ENCODE data around the gene GALK2.
"Not testable (repeated sequence)": the region's sequence is repeated elsewhere in the genome, so short reads cannot be mapped to it uniquely, and the experiment has no call there.

Gene GALK2

DNA sequence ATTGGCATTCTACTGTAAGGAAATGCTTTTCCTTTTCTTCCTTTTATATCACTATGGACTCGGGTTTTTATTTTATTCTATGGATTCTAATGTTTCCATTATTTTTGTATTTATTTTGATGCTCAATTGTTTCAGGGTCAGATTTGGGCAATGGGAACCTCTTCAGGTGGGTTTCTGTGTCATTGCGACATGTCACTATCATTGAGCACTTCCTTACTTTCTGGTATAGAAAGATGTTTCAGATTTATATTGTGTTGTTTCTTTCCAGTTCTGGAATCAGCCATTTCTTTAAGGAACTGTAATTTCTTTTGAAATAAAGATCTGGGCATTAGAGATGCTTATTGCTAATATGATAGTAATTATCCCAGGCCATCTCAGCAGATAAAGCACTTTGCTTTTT lies 21.8 kb downstream of the GALK2 start:
- Histone ChIP-seq H3K36me3 (ENCODE audit: insufficient read depth) (no peaks in the 10 kb centered on the region), H3K79me2 (ENCODE audit: insufficient read depth, low read depth) (peaks cover 3% of the 10 kb centered on the region; the same call in 1 of the 2 replicates), H3K27ac (no peak overlapping the region), H4K20me1 (ENCODE audit: insufficient read depth) (no peaks in the 10 kb centered on the region), H3K27me3 (ENCODE audit: insufficient read depth, low read depth) (no peaks in the 10 kb centered on the region), H2AFZ (ENCODE audit: low read depth) (no peak overlapping the region), H3K9ac (no peak overlapping the region), H3K4me1 (ENCODE audit: low read depth, poor library complexity, severe bottlenecking) (no peaks in the 10 kb centered on the region), H3K4me3 (IDR thresholded peaks at IDR 0.05; ENCODE audit: insufficient read depth, low read depth, low read length) (no peak overlapping the region), H3K4me2 (no peak overlapping the region)
- TF ChIP-seq CTCF (conservative IDR thresholded peaks at IDR 0.05; ENCODE audit: low read depth, low read length) = no peak

GRCh38 chr15:49196856-49197255 lies 26.8 kb downstream of the GALK2 start:
- Histone ChIP-seq H3K27ac (no peak overlapping the region), H3K4me3 (IDR thresholded peaks at IDR 0.05; ENCODE audit: insufficient read depth, low read depth, low read length) (no peak overlapping the region), H2AFZ (ENCODE audit: low read depth) (no peak overlapping the region), H3K79me2 (ENCODE audit: insufficient read depth, low read depth) (peaks cover 3% of the 10 kb centered on the region; the same call in 1 of the 2 replicates), H4K20me1 (ENCODE audit: insufficient read depth) (no peaks in the 10 kb centered on the region), H3K9ac (no peak overlapping the region), H3K4me2 (no peak overlapping the region), H3K4me1 (ENCODE audit: low read depth, poor library complexity, severe bottlenecking) (no peaks in the 10 kb centered on the region), H3K36me3 (ENCODE audit: insufficient read depth) (no peaks in the 10 kb centered on the region), H3K27me3 (ENCODE audit: insufficient read depth, low read depth) (no peaks in the 10 kb centered on the region)
- no peak for TF ChIP-seq CTCF (conservative IDR thresholded peaks at IDR 0.05; ENCODE audit: low read depth, low read length)

DNA sequence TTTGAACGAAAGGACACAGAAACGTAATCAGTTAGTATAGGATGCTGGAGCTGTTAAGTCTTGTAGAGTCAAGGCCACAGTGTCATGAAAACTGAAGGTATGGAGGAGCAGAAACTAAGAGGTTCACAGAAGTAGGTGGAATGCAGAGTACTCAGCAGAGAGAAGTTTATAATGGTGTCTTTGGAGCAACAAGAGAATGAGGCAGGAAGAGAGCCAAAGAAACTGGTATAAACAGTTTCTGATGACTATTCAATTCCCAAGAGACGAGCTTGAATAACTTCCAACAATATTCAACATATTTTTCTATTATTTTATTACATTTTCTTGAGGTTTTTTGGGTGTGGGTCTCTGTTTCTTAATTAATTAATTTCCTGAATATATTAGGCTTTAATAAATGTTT lies 29.6 kb downstream of the GALK2 start:
- no peaks in the 10 kb centered on the region for H3K79me2 ChIP-seq (ENCODE audit: insufficient read depth, low read depth)
- H3K36me3 ChIP-seq (ENCODE audit: insufficient read depth) = no peaks in the 10 kb centered on the region; the same call in 1 of the 2 replicates
- H3K9ac ChIP-seq = no peak overlapping the region
- H3K4me3 ChIP-seq (IDR thresholded peaks at IDR 0.05; ENCODE audit: insufficient read depth, low read depth, low read length) = no peak overlapping the region
- H3K4me1 ChIP-seq (ENCODE audit: low read depth, poor library complexity, severe bottlenecking) = no peaks in the 10 kb centered on the region
- no peak overlapping the region for H3K27ac ChIP-seq
- H3K27me3 ChIP-seq (ENCODE audit: insufficient read depth, low read depth) = no peaks in the 10 kb centered on the region
- no peaks in the 10 kb centered on the region for H4K20me1 ChIP-seq (ENCODE audit: insufficient read depth)
- no peak overlapping the region for H3K4me2 ChIP-seq
- no peak for TF ChIP-seq CTCF (conservative IDR thresholded peaks at IDR 0.05; ENCODE audit: low read depth, low read length)
- no peak overlapping the region for H2AFZ ChIP-seq (ENCODE audit: low read depth)

GRCh38 chr15:49200347-49200746 lies 30.3 kb downstream of the GALK2 start:
- no peak overlapping the region for H3K9ac ChIP-seq
- no peaks in the 10 kb centered on the region for H3K79me2 ChIP-seq (ENCODE audit: insufficient read depth, low read depth)
- no peak overlapping the region for H3K27ac ChIP-seq
- TF ChIP-seq CTCF (conservative IDR thresholded peaks at IDR 0.05; ENCODE audit: low read depth, low read length) = no peak
- H3K4me2 ChIP-seq = no peak overlapping the region
- no peak overlapping the region for H3K4me3 ChIP-seq (IDR thresholded peaks at IDR 0.05; ENCODE audit: insufficient read depth, low read depth, low read length)
- no peaks in the 10 kb centered on the region; the same call in 1 of the 2 replicates for H3K36me3 ChIP-seq (ENCODE audit: insufficient read depth)
- no peaks in the 10 kb centered on the region for H4K20me1 ChIP-seq (ENCODE audit: insufficient read depth)
- H3K27me3 ChIP-seq (ENCODE audit: insufficient read depth, low read depth) = no peaks in the 10 kb centered on the region
- no peak overlapping the region for H2AFZ ChIP-seq (ENCODE audit: low read depth)
- no peaks in the 10 kb centered on the region for H3K4me1 ChIP-seq (ENCODE audit: low read depth, poor library complexity, severe bottlenecking)

DNA sequence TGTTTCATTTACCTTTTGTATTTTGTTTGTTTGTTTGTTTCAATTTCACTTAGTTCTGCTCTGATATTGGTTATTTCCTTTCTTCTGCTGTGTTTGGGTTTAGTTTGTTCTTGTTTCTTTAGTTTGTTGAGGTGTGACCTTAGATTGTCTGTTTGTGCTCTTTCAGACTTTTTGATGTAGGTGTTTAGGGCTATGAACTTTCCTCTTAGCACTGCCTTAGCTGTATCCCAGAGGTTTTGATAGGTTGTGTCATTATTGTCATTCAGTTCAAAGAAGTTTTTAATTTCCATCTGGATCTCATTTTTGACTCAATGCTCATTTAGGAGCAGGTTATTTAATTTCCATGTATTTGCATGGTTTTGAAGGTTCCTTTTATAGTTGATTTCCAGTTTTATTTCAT lies 38.1 kb downstream of the GALK2 start:
- H3K4me1 ChIP-seq (ENCODE audit: low read depth, poor library complexity, severe bottlenecking); H3K4me2 ChIP-seq; H3K4me3 ChIP-seq (IDR thresholded peaks at IDR 0.05; ENCODE audit: insufficient read depth, low read depth, low read length); H3K9ac ChIP-seq; H3K27me3 ChIP-seq (ENCODE audit: insufficient read depth, low read depth); H3K36me3 ChIP-seq (ENCODE audit: insufficient read depth); H2AFZ ChIP-seq (ENCODE audit: low read depth); H3K27ac ChIP-seq; H3K79me2 ChIP-seq (ENCODE audit: insufficient read depth, low read depth); H4K20me1 ChIP-seq (ENCODE audit: insufficient read depth): not testable (repeated sequence)

Data from KMS-11 (cell line).